Pancreas (tissue), 10 donors: Measurements from ENCODE around the gene ITGB5. TPM values are rescaled to one million over a fixed set of nuclear protein-coding genes. Genes with fewer than 3 reads are reported as not detected.

Experiments used
- ATAC-seq, 4 donors: fragments of 200-7000 bp; cut with Tn5 transposase; one replicate each; pipeline versions ENCODE4 v1.8.0 to v1.9.1; 2020; ENCODE audit warnings: mild to moderate bottlenecking in 4 of 4, moderate library complexity in 4 of 4
- DNase-seq, 6 donors: peaks; one replicate each; pipeline ENCODE4 v3.0.0-alpha.2; 2020
- FAIRE-seq: peaks from 2 replicates; lab custom pipeline; 2012; peaks lifted over from hg19 to GRCh38; lab: Jason Lieb, UNC
- H3K27ac ChIP-seq, 4 donors: fragments of 200-600 bp; sonication (generic); 1 replicate in 3 of 4; 2 replicates in 1 of 4; pipeline versions ENCODE4 v1.5.0 to v1.8.0; 2020
- H3K27me3 ChIP-seq, 4 donors: fragments of 200-600 bp; one replicate each; pipeline ENCODE4 v1.8.0; 2021
- H3K36me3 ChIP-seq, 3 donors: fragments of 200-600 bp; sonication (generic) in 1 of 3; one replicate each; pipeline versions ENCODE4 v1.5.0 to v1.8.0; 2020 to 2021
- H3K4me1 ChIP-seq, 3 donors: fragments of 200-600 bp; one replicate each; pipeline ENCODE4 v1.8.0; 2021
- H3K4me3 ChIP-seq, 4 donors: fragments of 200-600 bp; sonication (generic) in 2 of 4; one replicate each; pipeline versions ENCODE4 v1.5.0 to v1.8.0; 2020 to 2021
- H3K9me3 ChIP-seq, 4 donors: fragments of 200-600 bp; one replicate each; pipeline ENCODE4 v1.8.0; 2021
- WGBS, 2 donors: extraction: QIAGEN DNeasy Blood & Tissue Kit; methylation state at CpG; one replicate each; pipeline ENCODE4 v1.1.7; 2013; 5-methylcytosine and 5-hydroxymethylcytosine counted together
- intact Hi-C, 3 donors: fragments of 100-400 bp; cut with DNase I; formaldehyde crosslinking; loops; one replicate each; pipeline versions ENCODE4 v1.11.1 to v1.14.2; 2022
- polyA plus RNA-seq, 2 donors: library from polyadenylated mRNA; stranded (reverse); fragments of 200-250 nt; gene quantifications; one replicate each; pipeline ENCODE4 v1.2.3, GENCODE V29; 2013
- total RNA-seq, 6 donors: library from RNA; stranded (reverse); fragmentation: NEBNext Ultra II Directional in 4 of 6; extraction: Animal tissue kit (Norgen Biotek cat#: 25700) in 4 of 6; gene quantifications; one replicate each; pipeline versions ENCODE4 v1.2.1 to v1.2.4, GENCODE V29; 2021 to 2023
- TF ChIP-seq, protein P1 (sequence below), 4 donors: fragments of 200-600 bp; sonication (generic) in 3 of 4; IDR thresholded peaks; one replicate each; pipeline versions ENCODE4 v1.5.0 to v1.8.0; 2021; ENCODE audit warnings: antibody characterized with exemption in 4 of 4
- donor health status: healthy with polysubstance abuse.
- donor health status: DM: no; HTN: no; CAD: no; lungs with moderate emphysema.
- donor health status: DM: no; HTN: no; CAD: no.
- donor health status: control.
- donor health status: control.
- donor health status: Bipolar disorder and iron deficiency.
- donor health status: DM: yes; HTN: yes; CAD: no.
- donor health status: DM: no; HTN: no; CAD: no.
- donor health status: DM: no; HTN: no; CAD: no.
- donor health status: DM: yes; HTN: yes; CAD: no.

The ITGB5 gene
- total and polyA plus RNA-seq, 8 donors, result 9.5 to 69.9 (median 24.5) TPM

DNA sequence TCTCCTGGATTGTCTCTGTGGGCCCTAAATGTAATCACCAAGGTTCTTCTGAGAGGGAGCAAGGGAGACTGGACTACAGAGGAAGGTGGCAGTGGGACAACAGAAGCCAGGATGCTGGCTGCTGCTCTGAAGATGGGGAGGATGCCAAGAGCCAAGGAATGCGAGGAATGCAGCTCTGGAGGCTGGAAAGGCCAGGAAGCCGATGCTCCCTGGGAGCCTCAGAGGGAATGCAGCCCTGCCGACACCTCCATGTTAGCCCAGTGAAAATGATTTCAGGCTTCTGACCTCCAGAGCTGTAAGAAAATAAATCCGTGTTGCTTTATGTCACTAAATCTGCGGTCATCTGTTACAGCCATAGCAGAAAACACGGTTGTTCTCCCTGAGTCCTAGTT is 112.8 kb downstream of the ITGB5 start:
- FAIRE-seq, result no peak
- H3K27ac ChIP-seq, result peak overlapping the region in 2 of 4 donors; percentile 35 to 58
- H3K27me3 ChIP-seq, result no peaks in the 10 kb centered on the region
- no peak overlapping the region for H3K4me3 ChIP-seq
- peak in 3 of 6 donors; percentile 39 to 59 (median 48) for DNase-seq
- TF ChIP-seq, protein P1, sequence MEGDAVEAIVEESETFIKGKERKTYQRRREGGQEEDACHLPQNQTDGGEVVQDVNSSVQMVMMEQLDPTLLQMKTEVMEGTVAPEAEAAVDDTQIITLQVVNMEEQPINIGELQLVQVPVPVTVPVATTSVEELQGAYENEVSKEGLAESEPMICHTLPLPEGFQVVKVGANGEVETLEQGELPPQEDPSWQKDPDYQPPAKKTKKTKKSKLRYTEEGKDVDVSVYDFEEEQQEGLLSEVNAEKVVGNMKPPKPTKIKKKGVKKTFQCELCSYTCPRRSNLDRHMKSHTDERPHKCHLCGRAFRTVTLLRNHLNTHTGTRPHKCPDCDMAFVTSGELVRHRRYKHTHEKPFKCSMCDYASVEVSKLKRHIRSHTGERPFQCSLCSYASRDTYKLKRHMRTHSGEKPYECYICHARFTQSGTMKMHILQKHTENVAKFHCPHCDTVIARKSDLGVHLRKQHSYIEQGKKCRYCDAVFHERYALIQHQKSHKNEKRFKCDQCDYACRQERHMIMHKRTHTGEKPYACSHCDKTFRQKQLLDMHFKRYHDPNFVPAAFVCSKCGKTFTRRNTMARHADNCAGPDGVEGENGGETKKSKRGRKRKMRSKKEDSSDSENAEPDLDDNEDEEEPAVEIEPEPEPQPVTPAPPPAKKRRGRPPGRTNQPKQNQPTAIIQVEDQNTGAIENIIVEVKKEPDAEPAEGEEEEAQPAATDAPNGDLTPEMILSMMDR (IDR thresholded peaks at IDR 0.05), result no peak
- ATAC-seq, result peak in 3 of 4 donors; percentile 39 to 75 (median 46)
- H3K4me1 ChIP-seq, result no peaks in the 10 kb centered on the region
- 65 to 68% methylated on average over 6 of the region's 6 CpGs for WGBS, 2 donors
- intact Hi-C loops, result no loop called here
- H3K9me3 ChIP-seq, result no peaks in the 10 kb centered on the region
- H3K36me3 ChIP-seq, result peaks cover 0 to 5% (median 0%) of the 10 kb centered on the region in 3 donors

DNA sequence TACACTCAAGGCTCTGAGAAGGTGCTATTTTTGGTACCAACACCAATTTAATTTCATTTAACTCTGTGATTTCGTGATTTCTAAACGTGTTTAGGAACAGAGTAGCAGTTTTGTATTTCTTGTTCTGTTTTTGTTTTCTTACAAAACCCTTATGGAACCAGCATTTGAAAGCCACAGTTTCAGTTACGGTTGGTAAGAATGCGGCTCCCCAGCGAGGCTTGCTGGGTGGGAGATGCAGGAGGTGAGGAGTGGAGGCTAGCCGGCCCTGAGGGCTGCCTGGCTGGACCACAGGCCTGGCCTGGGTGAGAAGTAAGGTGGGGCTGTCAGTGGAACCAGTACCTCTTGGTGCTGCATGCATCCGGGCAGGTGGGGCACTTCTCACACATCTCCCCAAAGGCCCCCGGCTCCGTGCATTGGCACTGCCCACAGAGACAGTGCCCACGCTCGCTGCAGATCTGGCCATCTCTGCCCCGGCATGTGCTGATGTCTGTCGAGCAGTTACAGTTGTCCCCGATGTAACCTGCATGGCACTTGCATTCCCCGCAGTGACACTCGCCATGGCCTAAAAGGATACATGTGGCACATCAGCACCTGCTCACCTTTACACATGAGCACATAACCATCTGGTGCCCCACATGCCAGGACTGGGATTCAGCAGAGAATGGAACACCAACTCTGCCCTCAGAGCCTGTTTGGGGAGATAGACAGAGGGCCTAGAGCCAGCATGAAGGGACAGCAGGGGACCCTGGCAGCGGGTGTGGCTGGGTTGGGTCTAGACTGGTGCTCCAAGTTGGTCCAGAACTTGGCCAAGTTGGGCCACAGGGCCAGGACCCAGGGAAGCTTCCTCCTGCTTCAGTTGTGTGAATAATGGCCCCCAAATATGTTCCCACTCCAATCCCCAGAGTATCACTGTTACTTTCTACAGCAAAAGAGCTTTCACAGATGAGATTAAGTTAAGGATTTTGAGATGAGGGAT is 113.5 kb downstream of the ITGB5 start:
- no peak for FAIRE-seq
- DNase-seq, result no peak
- ATAC-seq, result no peak
- Histone ChIP-seq H3K27me3 (no peaks in the 10 kb centered on the region), H3K27ac (peak overlapping the region in 1 of 4 donors; percentile 58), H3K4me3 (no peak overlapping the region), H3K36me3 (peaks cover 0 to 9% (median 0%) of the 10 kb centered on the region in 3 donors), H3K4me1 (no peaks in the 10 kb centered on the region), H3K9me3 (no peaks in the 10 kb centered on the region)
- TF ChIP-seq, protein P1 (IDR thresholded peaks at IDR 0.05), result no peak
- intact Hi-C loops, result no loop called here
- 95 to 97% methylated on average over 17 of the region's 17 CpGs for WGBS, 2 donors

DNA sequence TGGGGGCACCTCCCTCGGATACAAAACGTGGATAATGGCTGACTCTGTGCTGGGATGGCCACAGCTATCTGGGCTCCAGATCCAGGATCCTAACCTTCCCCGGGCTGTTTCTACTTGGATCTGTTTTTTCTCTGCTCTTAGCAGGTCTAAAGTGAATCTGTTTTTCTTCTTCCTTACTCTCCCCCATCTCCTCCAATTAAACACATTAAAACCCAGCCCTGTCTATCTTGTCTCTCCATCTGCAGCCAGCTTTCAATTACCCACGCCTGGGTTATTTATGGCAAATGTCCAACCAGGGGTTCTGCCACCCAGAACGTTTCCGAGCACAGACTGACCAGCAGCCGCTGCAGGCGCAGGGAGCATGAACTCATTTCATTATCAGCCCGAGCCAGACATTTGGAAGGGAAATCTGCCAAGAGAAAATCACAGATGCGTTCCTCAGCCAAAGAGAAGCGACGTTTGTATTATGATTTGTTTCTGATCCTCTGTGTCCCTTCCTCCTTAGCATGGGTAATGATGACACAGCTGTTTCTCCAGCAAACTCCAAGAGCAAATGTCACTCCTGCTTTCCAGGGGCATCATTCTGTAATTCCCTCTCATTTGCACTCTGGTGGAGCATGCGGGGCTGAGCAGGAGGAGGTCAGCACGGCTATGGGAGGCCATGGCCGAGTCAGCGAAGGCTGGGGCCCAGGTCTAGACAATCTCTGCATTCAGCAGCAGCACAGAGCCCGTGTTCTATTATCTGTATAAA is 114.9 kb downstream of the ITGB5 start:
- 69 to 74% methylated on average over 17 of the region's 17 CpGs for WGBS, 2 donors
- FAIRE-seq, result no peak
- TF ChIP-seq, protein P1 (IDR thresholded peaks at IDR 0.05), result no peak

DNA sequence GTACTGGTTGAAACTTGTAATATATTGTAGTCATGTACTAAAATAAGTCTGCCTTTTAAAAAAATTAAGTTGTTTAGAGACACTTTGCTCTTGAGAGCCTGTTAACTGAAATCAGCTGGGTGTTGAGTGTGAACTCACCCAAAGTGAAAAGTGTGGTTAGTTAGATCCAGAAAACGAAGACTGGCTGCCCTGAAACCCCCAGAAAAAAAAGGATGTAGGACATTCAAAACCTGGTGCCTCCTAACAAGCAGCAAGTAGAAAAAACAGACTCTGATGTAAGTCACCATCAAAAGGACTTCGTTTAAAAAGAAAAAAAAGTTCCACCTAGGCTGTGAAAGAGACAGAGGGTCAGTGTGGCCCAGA is 116.1 kb downstream of the ITGB5 start:
- WGBS, 2 donors, result 85% methylated on average over 2 of the region's 2 CpGs
- no peaks in the 10 kb centered on the region for H3K27me3 ChIP-seq
- ATAC-seq, result no peak
- H3K4me1 ChIP-seq, result no peaks in the 10 kb centered on the region
- TF ChIP-seq, protein P1 (IDR thresholded peaks at IDR 0.05), result no peak
- peaks cover 0 to 13% (median 3%) of the 10 kb centered on the region in 3 donors for H3K36me3 ChIP-seq
- no peak overlapping the region for H3K27ac ChIP-seq
- intact Hi-C loops, result no loop called here
- no peaks in the 10 kb centered on the region for H3K9me3 ChIP-seq
- no peak for FAIRE-seq
- no peak overlapping the region for H3K4me3 ChIP-seq
- DNase-seq, result no peak

More for the DNA sequence above, 114.9 kb downstream of the ITGB5 start:
- intact Hi-C loops, result no loop called here
- ATAC-seq (peak in 3 of 4 donors; percentile 33 to 65 (median 59)), DNase-seq (no peak)
- no peak overlapping the region for H3K27ac ChIP-seq
- H3K4me3 ChIP-seq, result no peak overlapping the region
- peaks cover 0 to 13% (median 3%) of the 10 kb centered on the region in 3 donors for H3K36me3 ChIP-seq
- H3K9me3 ChIP-seq, result no peaks in the 10 kb centered on the region
- no peaks in the 10 kb centered on the region for H3K4me1 ChIP-seq
- no peaks in the 10 kb centered on the region for H3K27me3 ChIP-seq
